DOHH2 (cell line): ENCODE results near the gene ACLY.

Source experiments
- H3F3A ChIP-seq: fragments of 200-600 bp; sonication (generic), shearing (Covaris generic); 2 replicates; pipeline ENCODE4 v1.6.0; 2016; ENCODE audit warnings: antibody characterized with exemption, mild to moderate bottlenecking; ENCODE audit not compliant: control insufficient read depth, insufficient read depth
- H3K27ac ChIP-seq: fragments of 200-600 bp; sonication (generic); 2 replicates; pipeline ENCODE4 v1.5.1; 2014; ENCODE audit warnings: low read depth, mild to moderate bottlenecking, low read length, moderate library complexity
- H3K27me3 ChIP-seq: fragments of 200-600 bp; sonication (generic); 2 replicates; pipeline ENCODE4 v1.6.1; 2014; ENCODE audit warnings: mild to moderate bottlenecking, low read length, mixed read lengths; ENCODE audit not compliant: control insufficient read depth
- H3K36me3 ChIP-seq: fragments of 200-600 bp; sonication (generic); 2 replicates; pipeline ENCODE4 v1.6.1; 2014; ENCODE audit warnings: mild to moderate bottlenecking, low read length, moderate library complexity, mixed read lengths; ENCODE audit not compliant: control insufficient read depth
- H3K4me1 ChIP-seq: fragments of 200-600 bp; sonication (generic); 2 replicates; pipeline ENCODE4 v1.6.1; 2014; ENCODE audit warnings: mild to moderate bottlenecking, low read length, mixed read lengths; ENCODE audit not compliant: control insufficient read depth
- H3K4me2 ChIP-seq: fragments of 200-600 bp; sonication (generic); 2 replicates; pipeline ENCODE4 v1.6.0; 2014; ENCODE audit warnings: mild to moderate bottlenecking, low read length, moderate library complexity
- H3K4me3 ChIP-seq: fragments of 200-600 bp; sonication (generic); 2 replicates; pipeline ENCODE4 v1.5.1; 2014; ENCODE audit warnings: mild to moderate bottlenecking, low read length, mixed read lengths
- H3K79me2 ChIP-seq: fragments of 200-600 bp; sonication (generic); 2 replicates; pipeline ENCODE4 v1.6.1; 2014; ENCODE audit warnings: mild to moderate bottlenecking, low read length, mixed read lengths; ENCODE audit not compliant: control insufficient read depth
- H3K9me2 ChIP-seq: fragments of 200-600 bp; sonication (generic); replicated peaks from 2 replicates; pipeline ENCODE4 v1.6.1; 2014; ENCODE audit warnings: mild to moderate bottlenecking, low read length, mixed read lengths; ENCODE audit not compliant: control insufficient read depth
- H3K9me3 ChIP-seq: fragments of 200-600 bp; sonication (generic); 2 replicates; pipeline ENCODE4 v1.6.1; 2014; ENCODE audit warnings: antibody characterized with exemption, low read length, mixed read lengths; ENCODE audit not compliant: control insufficient read depth, insufficient read depth
- H4K20me1 ChIP-seq: fragments of 200-600 bp; sonication (generic); 2 replicates; pipeline ENCODE4 v1.6.0; 2014; ENCODE audit warnings: low read depth, mild to moderate bottlenecking, antibody characterized with exemption, low read length, moderate library complexity; ENCODE audit not compliant: control insufficient read depth, insufficient read depth
- EZH2phosphoT487 ChIP-seq: fragments of 200-600 bp; sonication (generic); IDR thresholded peaks from 2 replicates; pipeline ENCODE4 v1.6.1; 2017; ENCODE audit warnings: borderline replicate concordance, mild to moderate bottlenecking, antibody characterized with exemption, low read length, moderate library complexity, mixed read lengths
- TF ChIP-seq, protein P1 (sequence below): fragments of 200-600 bp; sonication (generic); IDR thresholded peaks from one replicate; pipeline ENCODE4 v1.5.1; 2014; ENCODE audit warnings: antibody characterized with exemption, mild to moderate bottlenecking, low read depth, low read length; ENCODE audit not compliant: poor library complexity, severe bottlenecking

The ACLY gene

GRCh38 chr17:41962111-41962510 lies 43.4 kb upstream of the ACLY start:
- no peak overlapping the region for H3K4me2 ChIP-seq
- H3K9me3 ChIP-seq = no peaks in the 10 kb centered on the region
- H3F3A ChIP-seq = peaks cover 13% of the 10 kb centered on the region
- no peaks in the 10 kb centered on the region for H4K20me1 ChIP-seq
- no peaks in the 10 kb centered on the region for H3K36me3 ChIP-seq
- TF ChIP-seq EZH2phosphoT487 = no peak
- TF ChIP-seq, protein P1, sequence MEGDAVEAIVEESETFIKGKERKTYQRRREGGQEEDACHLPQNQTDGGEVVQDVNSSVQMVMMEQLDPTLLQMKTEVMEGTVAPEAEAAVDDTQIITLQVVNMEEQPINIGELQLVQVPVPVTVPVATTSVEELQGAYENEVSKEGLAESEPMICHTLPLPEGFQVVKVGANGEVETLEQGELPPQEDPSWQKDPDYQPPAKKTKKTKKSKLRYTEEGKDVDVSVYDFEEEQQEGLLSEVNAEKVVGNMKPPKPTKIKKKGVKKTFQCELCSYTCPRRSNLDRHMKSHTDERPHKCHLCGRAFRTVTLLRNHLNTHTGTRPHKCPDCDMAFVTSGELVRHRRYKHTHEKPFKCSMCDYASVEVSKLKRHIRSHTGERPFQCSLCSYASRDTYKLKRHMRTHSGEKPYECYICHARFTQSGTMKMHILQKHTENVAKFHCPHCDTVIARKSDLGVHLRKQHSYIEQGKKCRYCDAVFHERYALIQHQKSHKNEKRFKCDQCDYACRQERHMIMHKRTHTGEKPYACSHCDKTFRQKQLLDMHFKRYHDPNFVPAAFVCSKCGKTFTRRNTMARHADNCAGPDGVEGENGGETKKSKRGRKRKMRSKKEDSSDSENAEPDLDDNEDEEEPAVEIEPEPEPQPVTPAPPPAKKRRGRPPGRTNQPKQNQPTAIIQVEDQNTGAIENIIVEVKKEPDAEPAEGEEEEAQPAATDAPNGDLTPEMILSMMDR = no peak
- no peaks in the 10 kb centered on the region for H3K27me3 ChIP-seq
- H3K27ac ChIP-seq = no peak overlapping the region
- no peaks in the 10 kb centered on the region for H3K9me2 ChIP-seq
- H3K79me2 ChIP-seq = peaks cover 5% of the 10 kb centered on the region
- H3K4me3 ChIP-seq = no peak overlapping the region
- H3K4me1 ChIP-seq = peaks cover 22% of the 10 kb centered on the region

DNA sequence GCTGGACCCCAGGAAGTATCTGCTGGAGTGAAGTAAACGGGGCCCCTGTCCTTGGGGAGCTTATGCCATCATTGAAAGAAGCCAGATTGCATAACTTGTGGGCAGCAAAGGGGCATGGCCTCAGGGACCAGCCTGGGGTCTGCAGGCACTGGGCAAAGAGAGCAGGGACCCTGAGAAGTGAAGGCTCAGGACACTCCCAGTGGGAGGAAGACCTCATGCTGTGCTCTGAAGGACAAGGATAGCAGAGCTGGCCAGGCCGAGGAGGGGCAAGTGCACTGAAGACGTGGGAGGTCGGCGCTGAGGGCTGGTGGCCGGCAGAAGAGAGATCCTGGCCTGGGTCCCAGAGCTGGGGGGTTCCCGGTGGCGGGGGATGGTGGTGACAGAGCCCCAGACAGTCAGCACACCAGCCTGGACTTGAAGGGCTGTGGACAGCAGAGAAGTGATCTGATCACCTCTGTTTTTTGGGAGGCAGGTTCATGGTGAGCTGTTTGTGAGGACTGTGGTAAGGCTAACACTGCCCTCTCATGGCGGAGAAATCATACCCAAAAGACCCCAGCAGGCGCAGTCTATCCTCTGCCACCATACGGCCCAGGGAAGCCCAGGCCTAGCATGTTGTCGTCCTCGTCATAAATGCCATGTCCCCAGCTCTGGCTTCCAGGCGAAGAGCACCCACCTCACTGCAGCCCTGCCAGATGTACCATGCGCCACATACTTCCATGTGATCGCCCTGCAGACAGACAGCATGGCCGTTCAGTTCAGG lies 40.8 kb upstream of the ACLY start:
- no peaks in the 10 kb centered on the region for H3K79me2 ChIP-seq
- H3K4me3 ChIP-seq = no peak overlapping the region
- 0 out of 2 replicates have a peak, but pooled peaks cover 3% of the 10 kb centered on the region for H3F3A ChIP-seq
- H3K9me3 ChIP-seq = no peaks in the 10 kb centered on the region
- H3K4me1 ChIP-seq = peaks cover 12% of the 10 kb centered on the region
- H3K36me3 ChIP-seq = no peaks in the 10 kb centered on the region
- TF ChIP-seq, protein P1 = peak; percentile 53
- TF ChIP-seq EZH2phosphoT487 = no peak
- no peaks in the 10 kb centered on the region for H3K27me3 ChIP-seq
- H3K4me2 ChIP-seq = no peak overlapping the region
- no peak overlapping the region for H3K27ac ChIP-seq
- H4K20me1 ChIP-seq = no peaks in the 10 kb centered on the region
- H3K9me2 ChIP-seq = no peaks in the 10 kb centered on the region

GRCh38 chr17:41959030-41959335 lies 40.2 kb upstream of the ACLY start:
- peaks cover 12% of the 10 kb centered on the region for H3K4me1 ChIP-seq
- no peak for TF ChIP-seq EZH2phosphoT487
- TF ChIP-seq, protein P1 = no peak

More at GRCh38 chr17:41959030-41959335, 40.2 kb upstream of the ACLY start:
- H3K9me3 ChIP-seq = no peaks in the 10 kb centered on the region
- H3K79me2 ChIP-seq = no peaks in the 10 kb centered on the region
- H3K27ac ChIP-seq = no peak overlapping the region
- H3K36me3 ChIP-seq = no peaks in the 10 kb centered on the region
- H4K20me1 ChIP-seq = no peaks in the 10 kb centered on the region
- no peak overlapping the region for H3K4me2 ChIP-seq
- no peaks in the 10 kb centered on the region for H3K27me3 ChIP-seq
- no peak overlapping the region for H3K4me3 ChIP-seq
- H3K9me2 ChIP-seq = no peaks in the 10 kb centered on the region
- no peaks in the 10 kb centered on the region for H3F3A ChIP-seq
